Loucy (cell line): ENCODE measurements around the gene KIF14.
A peak's percentile ranks its signal among the peaks of the same experiment; 100 is the strongest.
"Not testable (repeated sequence)": the region's sequence is repeated elsewhere in the genome, so short reads cannot be mapped to it uniquely, and the experiment has no call there.

Experiments
- H2AFZ ChIP-seq: fragments of 200-600 bp; sonication (generic); 2 replicates; pipeline ENCODE4 v1.6.0; 2016; ENCODE audit warnings: antibody characterized with exemption, mild to moderate bottlenecking, low read length, moderate library complexity
- H3F3A ChIP-seq: fragments of 200-600 bp; 2 replicates; pipeline ENCODE4 v1.6.0; 2016; ENCODE audit warnings: antibody characterized with exemption, low read depth, mild to moderate bottlenecking
- H3K27me3 ChIP-seq: fragments of 200-600 bp; sonication (generic); 2 replicates; pipeline ENCODE4 v1.6.1; 2014; ENCODE audit warnings: low read length, mild to moderate bottlenecking; ENCODE audit not compliant: insufficient read depth, poor library complexity, severe bottlenecking
- H3K36me3 ChIP-seq: fragments of 200-600 bp; sonication (generic); 2 replicates; pipeline ENCODE4 v1.6.1; 2016; ENCODE audit warnings: low read length; ENCODE audit not compliant: insufficient read depth
- H3K4me1 ChIP-seq: fragments of 200-600 bp; sonication (generic); 2 replicates; pipeline ENCODE4 v1.5.1; 2014; ENCODE audit warnings: low read length, mild to moderate bottlenecking; ENCODE audit not compliant: insufficient read depth, poor library complexity, severe bottlenecking
- H3K4me2 ChIP-seq: fragments of 200-600 bp; sonication (generic); 2 replicates; pipeline ENCODE4 v1.6.0; 2014; ENCODE audit warnings: antibody characterized with exemption, low read length, low read depth, mild to moderate bottlenecking; ENCODE audit not compliant: poor library complexity, severe bottlenecking
- H3K4me3 ChIP-seq: fragments of 200-600 bp; sonication (generic); 2 replicates; pipeline ENCODE4 v1.5.1; 2014; ENCODE audit warnings: low read length, mild to moderate bottlenecking, mixed read lengths; ENCODE audit not compliant: poor library complexity, severe bottlenecking
- H3K79me2 ChIP-seq: fragments of 200-600 bp; sonication (generic); 2 replicates; pipeline ENCODE4 v1.6.1; 2014; ENCODE audit warnings: low read length; ENCODE audit not compliant: insufficient read depth
- H3K9ac ChIP-seq: fragments of 200-600 bp; sonication (generic); 2 replicates; pipeline ENCODE4 v1.6.0; 2014; ENCODE audit warnings: mild to moderate bottlenecking, low read depth, low read length, moderate library complexity; ENCODE audit not compliant: poor library complexity, severe bottlenecking
- H3K9me2 ChIP-seq: fragments of 200-600 bp; sonication (generic); replicated peaks from 2 replicates; pipeline ENCODE4 v1.6.1; 2016; ENCODE audit warnings: low read depth, low read length, mixed read lengths
- H3K9me3 ChIP-seq: fragments of 200-600 bp; sonication (generic); 2 replicates; pipeline ENCODE4 v1.6.1; 2014; ENCODE audit warnings: mild to moderate bottlenecking, antibody characterized with exemption, low read length, low read depth; ENCODE audit not compliant: insufficient read depth
- H4K20me1 ChIP-seq: fragments of 200-600 bp; sonication (generic); 2 replicates; pipeline ENCODE4 v1.6.0; 2014; ENCODE audit warnings: antibody characterized with exemption, low read length, mild to moderate bottlenecking; ENCODE audit not compliant: insufficient read depth, poor library complexity, severe bottlenecking
- EZH2phosphoT487 ChIP-seq: fragments of 200-600 bp; IDR thresholded peaks from 2 replicates; pipeline ENCODE4 v1.6.1; 2018; ENCODE audit warnings: antibody characterized with exemption, mild to moderate bottlenecking, moderate library complexity, borderline replicate concordance
- TF ChIP-seq, protein P1 (sequence below): fragments of 200-600 bp; sonication (generic); conservative IDR thresholded peaks from 2 replicates; pipeline ENCODE4 v1.5.1; 2014; ENCODE audit warnings: mild to moderate bottlenecking, antibody characterized with exemption, low read length

Gene KIF14

DNA sequence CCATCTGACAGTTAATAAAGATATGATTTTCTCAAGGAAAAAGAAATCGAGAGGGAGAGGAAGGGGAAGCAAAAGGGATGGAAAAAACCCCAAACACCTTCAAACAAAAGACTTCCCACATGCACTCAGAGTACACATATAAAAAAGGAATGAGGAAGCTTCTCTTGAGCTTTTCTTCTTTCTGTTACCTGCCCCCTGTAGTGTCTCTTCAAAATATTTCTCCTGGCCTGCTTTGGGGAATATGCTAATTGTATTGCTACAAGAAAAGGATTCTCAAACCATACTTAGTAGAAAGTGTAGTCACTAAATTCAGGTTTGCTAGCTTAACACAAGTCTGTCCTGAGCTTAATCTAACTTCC is 58.7 kb downstream of the KIF14 start:
- H3K79me2 ChIP-seq, result no peaks in the 10 kb centered on the region
- no peaks in the 10 kb centered on the region for H3K9me3 ChIP-seq
- peaks cover 83% of the 10 kb centered on the region for H3K36me3 ChIP-seq
- no peak overlapping the region for H3K9ac ChIP-seq
- no peaks in the 10 kb centered on the region for H3F3A ChIP-seq
- no peaks in the 10 kb centered on the region for H3K27me3 ChIP-seq
- no peaks in the 10 kb centered on the region for H3K4me1 ChIP-seq
- no peak overlapping the region for H3K4me2 ChIP-seq
- H4K20me1 ChIP-seq, result no peaks in the 10 kb centered on the region
- no peak for TF ChIP-seq EZH2phosphoT487
- TF ChIP-seq, protein P1, sequence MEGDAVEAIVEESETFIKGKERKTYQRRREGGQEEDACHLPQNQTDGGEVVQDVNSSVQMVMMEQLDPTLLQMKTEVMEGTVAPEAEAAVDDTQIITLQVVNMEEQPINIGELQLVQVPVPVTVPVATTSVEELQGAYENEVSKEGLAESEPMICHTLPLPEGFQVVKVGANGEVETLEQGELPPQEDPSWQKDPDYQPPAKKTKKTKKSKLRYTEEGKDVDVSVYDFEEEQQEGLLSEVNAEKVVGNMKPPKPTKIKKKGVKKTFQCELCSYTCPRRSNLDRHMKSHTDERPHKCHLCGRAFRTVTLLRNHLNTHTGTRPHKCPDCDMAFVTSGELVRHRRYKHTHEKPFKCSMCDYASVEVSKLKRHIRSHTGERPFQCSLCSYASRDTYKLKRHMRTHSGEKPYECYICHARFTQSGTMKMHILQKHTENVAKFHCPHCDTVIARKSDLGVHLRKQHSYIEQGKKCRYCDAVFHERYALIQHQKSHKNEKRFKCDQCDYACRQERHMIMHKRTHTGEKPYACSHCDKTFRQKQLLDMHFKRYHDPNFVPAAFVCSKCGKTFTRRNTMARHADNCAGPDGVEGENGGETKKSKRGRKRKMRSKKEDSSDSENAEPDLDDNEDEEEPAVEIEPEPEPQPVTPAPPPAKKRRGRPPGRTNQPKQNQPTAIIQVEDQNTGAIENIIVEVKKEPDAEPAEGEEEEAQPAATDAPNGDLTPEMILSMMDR, result no peak
- H2AFZ ChIP-seq, result no peak overlapping the region
- no peaks in the 10 kb centered on the region for H3K9me2 ChIP-seq
- no peak overlapping the region for H3K4me3 ChIP-seq

DNA sequence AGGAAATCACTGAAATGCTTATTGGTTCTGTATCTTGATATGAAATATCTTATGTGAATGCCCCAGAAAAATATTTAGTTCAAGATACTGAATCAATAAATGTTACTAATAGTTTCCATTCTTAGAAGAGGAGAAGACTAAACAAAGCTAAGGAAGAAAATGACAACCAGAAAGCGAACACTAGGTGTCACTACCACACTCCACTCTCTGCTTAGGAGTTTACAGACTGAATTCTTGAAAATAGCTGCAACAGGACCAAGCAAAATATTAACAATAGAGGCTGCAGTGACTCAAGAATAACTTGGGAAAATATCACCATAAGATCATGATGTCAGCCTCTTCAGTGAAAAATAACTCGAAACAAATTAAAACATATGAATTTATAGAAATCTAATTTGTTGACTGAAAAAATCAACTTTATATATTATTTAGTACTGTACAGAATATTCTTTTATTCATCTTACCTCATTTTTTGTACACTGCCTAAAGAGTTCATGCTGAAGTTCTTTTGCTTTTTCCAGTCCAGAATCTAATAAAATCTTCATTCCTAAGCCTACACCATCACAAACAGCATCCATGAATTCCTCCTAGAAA is 61.6 kb downstream of the KIF14 start:
- no peak overlapping the region for H3K4me2 ChIP-seq
- no peaks in the 10 kb centered on the region for H3F3A ChIP-seq

DNA sequence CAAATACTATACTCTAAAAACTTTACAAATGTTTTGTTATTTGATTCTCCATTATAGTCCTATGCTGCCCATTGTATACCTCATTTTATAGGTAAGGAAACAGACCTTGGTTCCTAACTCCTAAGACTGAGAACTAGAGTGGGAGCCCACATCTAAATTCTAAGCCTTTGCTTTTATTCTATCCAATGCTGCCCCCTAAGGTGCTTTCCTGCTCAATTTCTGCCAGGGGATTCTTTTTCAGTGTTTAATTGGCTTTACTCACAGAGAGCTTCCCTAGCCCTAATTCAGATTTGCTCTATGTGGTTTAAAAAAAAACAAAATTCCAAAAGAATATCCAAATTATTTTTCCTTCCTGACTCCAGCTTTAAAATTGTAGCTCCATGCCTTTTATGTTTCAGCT is 64.5 kb downstream of the KIF14 start:
- no peaks in the 10 kb centered on the region for H3K27me3 ChIP-seq
- H3K9me2 ChIP-seq, result no peaks in the 10 kb centered on the region
- H4K20me1 ChIP-seq, result no peaks in the 10 kb centered on the region
- H3K9ac ChIP-seq, result no peak overlapping the region
- no peaks in the 10 kb centered on the region for H3K9me3 ChIP-seq
- H3K4me2 ChIP-seq, result no peak overlapping the region
- H2AFZ ChIP-seq, result no peak overlapping the region
- H3K4me1 ChIP-seq, result no peaks in the 10 kb centered on the region
- peaks cover 61% of the 10 kb centered on the region; the same call in 1 of the 2 replicates for H3K36me3 ChIP-seq
- TF ChIP-seq, protein P1, result peak; percentile 54
- no peak for TF ChIP-seq EZH2phosphoT487
- H3K79me2 ChIP-seq, result no peaks in the 10 kb centered on the region
- no peaks in the 10 kb centered on the region for H3F3A ChIP-seq
- no peak overlapping the region for H3K4me3 ChIP-seq

More for the DNA sequence above, 61.6 kb downstream of the KIF14 start:
- H3K4me3 ChIP-seq, result no peak overlapping the region
- TF ChIP-seq, protein P1, result peak; percentile 82
- no peak for TF ChIP-seq EZH2phosphoT487
- no peaks in the 10 kb centered on the region for H3K79me2 ChIP-seq
- no peaks in the 10 kb centered on the region for H3K4me1 ChIP-seq
- no peak overlapping the region for H3K9ac ChIP-seq
- peaks cover 73% of the 10 kb centered on the region; the same call in 1 of the 2 replicates for H3K36me3 ChIP-seq
- H3K9me3 ChIP-seq, result no peaks in the 10 kb centered on the region
- no peaks in the 10 kb centered on the region for H4K20me1 ChIP-seq
- no peaks in the 10 kb centered on the region for H3K9me2 ChIP-seq
- H3K27me3 ChIP-seq, result no peaks in the 10 kb centered on the region
- no peak overlapping the region for H2AFZ ChIP-seq

DNA sequence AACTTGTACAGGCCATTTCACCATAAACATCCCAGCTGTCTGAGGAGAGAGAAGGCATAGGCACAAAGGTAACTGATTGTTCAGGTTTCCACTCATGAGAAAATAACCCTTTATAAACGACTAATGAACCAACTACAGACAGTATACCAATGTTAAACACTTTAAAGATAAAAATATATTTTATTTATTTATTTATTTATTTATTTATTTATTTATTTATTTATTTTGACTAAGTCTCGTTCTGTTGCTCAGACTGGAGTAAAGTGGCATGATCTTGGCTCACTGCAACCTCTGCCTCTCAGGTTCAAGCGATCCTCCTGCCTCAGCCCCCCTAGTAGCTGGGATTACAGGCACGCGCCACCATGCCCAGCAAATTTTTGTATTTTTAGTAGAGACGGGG is 67.8 kb downstream of the KIF14 start:
- H3K4me3 ChIP-seq, H3K27me3 ChIP-seq, H3K4me2 ChIP-seq, H3K9ac ChIP-seq, H2AFZ ChIP-seq, H3F3A ChIP-seq, H3K4me1 ChIP-seq, H3K9me2 ChIP-seq, H3K79me2 ChIP-seq, H3K9me3 ChIP-seq, H4K20me1 ChIP-seq: not testable (repeated sequence)
- peaks cover 36% of the 10 kb centered on the region; the same call in 1 of the 2 replicates for H3K36me3 ChIP-seq
